ENCODE results near the gene FRG2.
A peak's percentile ranks its signal among the peaks of the same experiment; 100 is the strongest.
"Not testable (repeated sequence)": the region's sequence is repeated elsewhere in the genome, so short reads cannot be mapped to it uniquely, and the experiment has no call there.

Gene FRG2

DNA sequence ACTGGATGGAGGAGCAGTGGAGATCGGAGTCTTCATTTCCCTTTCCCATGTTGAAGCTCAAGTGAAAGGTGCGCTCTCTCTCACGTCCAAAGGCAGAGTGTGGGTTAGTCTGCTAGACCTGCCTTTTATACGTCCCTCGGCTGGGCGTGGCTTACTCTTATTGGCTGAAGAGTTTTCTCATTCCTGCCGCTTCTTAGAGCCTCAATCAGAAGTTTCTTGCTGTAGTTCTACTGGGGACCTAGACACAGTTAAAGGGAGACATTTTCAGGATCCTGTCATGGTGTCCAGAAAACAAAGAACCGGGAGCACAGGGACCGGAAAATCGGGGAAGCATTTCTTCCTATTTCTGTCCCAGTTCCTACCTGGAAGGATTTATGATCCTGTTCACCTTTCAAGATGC is at the start of gene FRG2:
Gene FRG2, minus strand, starts transcription at position 101 of the 400 bp plus-strand sequence. Its CDS starts 52 bp downstream, at position 49.
- not testable (repeated sequence) for DNase-seq

DNA sequence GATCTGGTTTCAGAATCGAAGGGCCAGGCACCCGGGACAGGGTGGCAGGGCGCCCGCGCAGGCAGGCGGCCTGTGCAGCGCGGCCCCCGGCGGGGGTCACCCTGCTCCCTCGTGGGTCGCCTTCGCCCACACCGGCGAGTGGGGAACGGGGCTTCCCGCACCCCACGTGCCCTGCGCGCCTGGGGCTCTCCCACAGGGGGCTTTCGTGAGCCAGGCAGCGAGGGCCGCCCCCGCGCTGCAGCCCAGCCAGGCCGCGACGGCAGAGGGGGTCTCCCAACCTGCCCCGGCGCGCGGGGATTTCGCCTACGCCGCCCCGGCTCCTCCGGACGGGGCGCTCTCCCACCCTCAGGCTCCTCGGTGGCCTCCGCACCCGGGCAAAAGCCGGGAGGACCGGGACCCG is 41.3 kb upstream of the FRG2 start:
- DNase-seq, result not testable (repeated sequence)

DNA sequence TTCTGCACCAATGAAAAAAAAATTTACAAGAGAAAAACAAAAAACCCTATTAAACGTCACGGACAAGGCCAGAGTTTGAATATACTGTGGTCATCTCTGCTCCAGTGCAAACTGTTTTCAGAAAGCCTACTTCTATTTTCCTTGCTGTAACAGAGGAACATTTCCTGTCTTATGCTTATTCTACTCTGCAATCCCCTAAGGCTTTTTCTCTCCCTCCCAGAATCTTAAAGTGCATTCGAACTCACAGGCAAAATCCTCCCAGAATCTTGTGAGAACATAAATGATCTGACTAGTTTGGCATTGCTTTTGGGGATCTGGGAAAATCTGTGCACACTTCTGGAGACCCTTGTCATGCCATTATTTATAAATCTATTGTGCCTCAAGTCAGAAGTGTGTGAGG is 37.7 kb upstream of the FRG2 start:
- not testable (repeated sequence) for DNase-seq

DNA sequence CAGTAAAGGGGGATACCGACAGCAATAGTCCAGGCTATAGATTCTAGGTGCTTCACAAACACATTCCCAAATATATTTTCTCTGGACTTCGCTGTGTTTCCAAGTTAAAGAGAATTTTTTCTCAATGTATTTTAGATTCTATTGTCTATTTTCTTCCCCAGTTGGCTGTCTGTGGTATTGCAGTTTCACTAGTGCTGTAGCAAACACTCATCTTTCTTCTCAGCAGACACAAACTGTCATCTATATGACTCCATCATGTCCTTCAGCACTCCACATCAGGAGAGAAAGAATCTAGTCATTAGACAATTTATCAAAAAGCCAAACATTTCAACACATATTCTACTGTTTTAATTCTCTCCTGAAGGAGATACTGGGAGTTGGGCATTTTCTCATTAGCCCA is 37.3 kb upstream of the FRG2 start, which contains the start of gene DBET:
Gene DBET, plus strand, starts transcription at position 161 of the 400 bp plus-strand sequence.
- DNase-seq, result not testable (repeated sequence)

DNA sequence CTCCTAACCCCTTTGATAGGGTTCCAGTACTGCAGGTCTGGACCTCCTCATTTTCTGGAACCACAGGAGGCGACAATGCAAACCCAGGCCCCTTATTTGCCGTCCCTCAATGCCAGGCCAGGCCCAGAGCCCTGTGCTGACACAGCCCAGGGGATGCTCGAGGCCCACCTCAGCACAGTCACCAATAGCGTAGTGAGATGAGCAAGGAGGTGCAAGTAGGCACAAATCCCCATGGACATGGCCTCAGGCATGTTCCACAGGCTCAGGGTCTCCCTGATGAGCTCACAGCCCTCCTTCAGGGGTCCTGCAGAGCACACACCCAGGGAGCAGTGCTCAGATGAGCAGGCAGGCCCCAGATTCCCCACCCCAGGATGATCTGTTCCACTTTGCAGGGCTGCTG is 31.9 kb upstream of the FRG2 start:
- not testable (repeated sequence) for DNase-seq

DNA sequence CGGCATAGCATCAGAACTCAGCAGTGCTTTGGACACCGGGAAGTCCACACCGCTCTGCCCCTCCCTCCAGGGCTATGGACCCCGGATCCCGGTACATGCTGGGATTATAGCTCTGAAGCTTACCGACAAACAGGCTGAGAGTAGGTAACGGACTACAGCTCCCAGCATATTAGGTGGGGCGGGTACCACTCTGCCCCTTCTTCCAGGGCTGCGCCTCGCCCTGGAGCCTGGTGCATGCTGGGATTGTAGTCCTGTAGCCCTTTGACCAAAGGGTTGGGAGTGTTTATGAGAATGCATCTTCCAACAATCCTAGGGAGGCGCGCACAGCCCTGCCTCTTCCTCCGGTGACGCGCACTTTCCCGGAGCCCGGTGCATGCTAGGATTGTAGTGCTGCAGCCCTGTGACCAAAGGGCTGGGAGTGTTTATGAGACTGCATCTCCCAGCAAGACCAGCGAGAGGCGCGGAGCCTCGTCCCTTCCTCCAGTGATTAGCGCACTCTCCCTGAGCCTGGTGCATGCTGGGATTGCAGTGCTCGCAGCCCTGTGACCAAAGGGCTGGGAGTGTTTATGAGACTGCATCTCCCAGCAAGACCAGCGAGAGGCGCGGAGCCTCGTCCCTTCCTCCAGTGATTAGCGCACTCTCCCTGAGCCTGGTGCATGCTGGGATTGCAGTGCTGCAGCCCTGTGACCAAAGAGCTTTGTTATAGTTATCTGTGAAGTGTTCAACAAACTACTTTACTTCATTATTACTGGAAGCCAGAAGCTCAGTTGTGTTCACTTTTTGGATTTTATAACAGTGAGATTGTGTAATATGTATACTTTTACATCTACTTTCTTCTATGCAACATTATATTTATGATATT is 22.6 kb upstream of the FRG2 start:
- not testable (repeated sequence) for DNase-seq

DNA sequence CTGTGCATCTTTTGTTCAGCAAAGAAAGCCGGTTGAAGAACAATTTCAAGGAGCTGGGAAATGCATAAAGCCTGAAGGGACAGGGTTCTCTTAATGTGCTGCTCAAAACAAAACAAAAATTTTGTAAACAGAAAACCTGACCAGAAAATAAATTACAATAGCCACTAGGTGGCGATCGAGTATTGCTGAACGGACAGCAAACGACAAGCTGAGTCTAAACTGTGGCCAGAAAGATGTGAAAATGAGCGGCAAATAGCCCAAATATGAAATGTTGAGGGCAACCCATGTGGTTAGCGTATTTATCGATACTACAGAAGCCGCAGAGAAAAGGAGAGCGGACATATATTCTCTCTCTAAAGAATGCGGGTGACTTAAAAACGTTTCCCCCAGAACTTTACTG is 20.6 kb upstream of the FRG2 start:
- not testable (repeated sequence) for DNase-seq

DNA sequence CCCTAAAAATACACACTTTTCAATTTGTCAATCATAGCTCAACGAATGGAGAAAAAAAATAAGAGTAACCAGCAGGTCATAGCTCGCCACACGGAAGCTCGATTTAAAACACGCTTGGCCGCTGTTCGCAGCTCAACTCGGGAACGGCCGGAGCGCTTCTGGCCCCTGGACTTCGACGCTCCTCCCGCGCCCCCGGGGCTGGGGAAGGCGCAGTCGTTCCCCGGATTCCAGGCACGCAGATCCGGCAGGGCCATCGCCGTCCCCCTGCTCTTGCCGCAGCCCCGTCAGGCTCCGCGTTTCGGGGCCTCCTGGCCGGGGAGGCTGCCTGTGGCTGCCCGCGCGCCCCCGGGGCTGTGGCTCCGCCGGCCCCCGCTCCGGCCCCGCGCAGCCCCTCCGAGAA is 13.8 kb upstream of the FRG2 start:
- not testable (repeated sequence) for DNase-seq

DNA sequence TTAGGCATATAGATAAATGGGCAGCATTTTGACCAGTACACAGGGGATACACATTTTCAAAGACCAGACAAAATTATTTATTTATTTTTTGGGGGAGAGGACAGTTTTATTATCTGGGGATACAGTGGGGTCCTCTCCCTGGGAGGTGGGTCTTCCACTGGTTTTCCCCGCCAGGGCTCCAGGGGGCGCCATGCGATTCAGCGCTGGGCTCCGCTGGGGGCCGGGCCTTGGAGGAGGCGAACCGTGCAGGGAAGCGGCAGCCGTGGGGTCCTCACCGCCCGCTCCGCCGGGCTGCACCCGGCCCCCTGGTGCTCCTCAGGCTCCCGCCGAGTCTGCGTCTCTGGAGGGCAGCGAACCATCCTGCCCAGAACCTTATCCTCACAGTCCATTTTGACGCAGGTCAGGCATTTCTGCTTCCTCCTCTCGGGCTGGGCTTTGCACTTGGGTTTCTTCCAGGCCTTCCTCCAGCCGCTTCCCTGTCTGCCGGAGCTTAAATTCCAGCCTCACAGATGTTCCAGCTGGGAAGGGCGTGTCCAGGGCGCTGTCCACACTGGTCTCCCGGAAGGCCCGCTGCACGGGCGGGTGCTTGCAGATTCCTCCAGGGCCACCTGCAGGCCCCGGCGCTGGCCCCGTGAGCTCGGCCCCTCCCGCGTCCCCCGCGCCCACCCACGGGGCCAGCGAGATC is 10.8 kb upstream of the FRG2 start:
- not testable (repeated sequence) for DNase-seq

DNA sequence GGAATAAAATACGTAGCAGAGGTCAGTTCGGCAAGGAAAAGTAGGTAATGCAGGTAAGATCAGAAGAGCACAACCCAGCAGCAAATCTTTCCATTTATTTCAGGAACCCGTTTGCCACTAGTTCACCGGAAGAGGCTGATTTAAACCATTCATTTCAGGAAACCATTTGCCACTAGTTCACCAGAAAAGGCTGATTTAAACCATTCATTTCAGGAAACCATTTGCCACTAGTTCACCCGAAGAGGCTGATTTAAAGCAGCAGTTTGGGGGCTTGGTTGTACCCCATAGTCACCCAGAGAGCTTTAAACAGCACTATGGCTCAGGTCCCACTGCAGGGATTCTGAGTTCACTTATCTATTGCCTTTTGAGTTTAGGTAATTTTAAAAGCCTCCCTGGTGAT is 4.2 kb upstream of the FRG2 start:
- DNase-seq, result not testable (repeated sequence)

DNA sequence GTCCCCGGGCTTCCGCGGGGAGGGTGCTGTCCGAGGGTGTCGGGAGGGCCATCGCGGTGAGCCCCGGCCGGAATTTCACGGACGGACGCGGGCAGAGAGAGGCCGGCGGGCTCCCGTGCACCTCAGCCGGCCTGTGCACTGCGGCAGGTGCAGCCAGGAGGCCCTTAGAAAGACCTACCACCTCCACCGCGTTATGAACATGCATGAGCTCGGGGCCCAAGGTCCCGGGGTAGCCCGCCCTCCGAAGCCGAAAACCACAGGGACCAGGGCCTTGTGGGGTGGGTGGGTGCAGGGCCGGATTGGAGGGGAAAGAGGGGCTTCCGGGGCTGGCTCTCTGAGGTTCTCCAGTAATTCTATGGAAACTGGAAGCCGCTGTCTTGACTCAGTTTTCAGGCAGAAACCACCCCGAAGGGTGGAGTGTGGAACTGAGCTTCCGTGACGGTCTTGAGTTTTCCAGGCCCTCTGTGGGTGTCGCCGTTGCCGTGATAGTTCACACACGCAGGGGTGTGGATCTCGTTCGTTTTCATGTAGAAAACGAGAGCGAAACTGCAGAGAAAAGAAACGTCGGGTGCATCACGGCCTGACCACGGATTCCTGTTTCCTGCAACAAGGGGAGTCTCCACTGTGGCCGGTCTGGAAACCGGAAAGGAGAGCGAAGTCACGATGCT is 4.3 kb downstream of the FRG2 start:
- not testable (repeated sequence) for DNase-seq

DNA sequence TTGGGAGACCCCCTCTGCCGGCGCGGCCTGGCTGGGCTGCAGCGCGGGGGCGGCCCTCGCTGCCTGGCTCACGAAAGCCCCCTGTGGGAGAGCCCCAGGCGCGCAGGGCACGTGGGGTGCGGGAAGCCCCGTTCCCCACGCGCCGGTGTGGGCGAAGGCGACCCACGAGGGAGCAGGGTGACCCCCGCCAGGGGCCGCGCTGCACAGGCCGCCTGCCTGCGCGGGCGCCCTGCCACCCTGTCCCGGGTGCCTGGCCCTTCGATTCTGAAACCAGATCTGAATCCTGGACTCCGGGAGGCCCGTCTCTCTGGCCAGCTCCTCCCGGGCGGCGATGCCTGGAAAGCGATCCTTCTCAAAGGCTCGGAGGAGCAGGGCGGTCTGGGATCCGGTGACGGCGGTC is 5.1 kb downstream of the FRG2 start:
- DNase-seq, result not testable (repeated sequence)

DNA sequence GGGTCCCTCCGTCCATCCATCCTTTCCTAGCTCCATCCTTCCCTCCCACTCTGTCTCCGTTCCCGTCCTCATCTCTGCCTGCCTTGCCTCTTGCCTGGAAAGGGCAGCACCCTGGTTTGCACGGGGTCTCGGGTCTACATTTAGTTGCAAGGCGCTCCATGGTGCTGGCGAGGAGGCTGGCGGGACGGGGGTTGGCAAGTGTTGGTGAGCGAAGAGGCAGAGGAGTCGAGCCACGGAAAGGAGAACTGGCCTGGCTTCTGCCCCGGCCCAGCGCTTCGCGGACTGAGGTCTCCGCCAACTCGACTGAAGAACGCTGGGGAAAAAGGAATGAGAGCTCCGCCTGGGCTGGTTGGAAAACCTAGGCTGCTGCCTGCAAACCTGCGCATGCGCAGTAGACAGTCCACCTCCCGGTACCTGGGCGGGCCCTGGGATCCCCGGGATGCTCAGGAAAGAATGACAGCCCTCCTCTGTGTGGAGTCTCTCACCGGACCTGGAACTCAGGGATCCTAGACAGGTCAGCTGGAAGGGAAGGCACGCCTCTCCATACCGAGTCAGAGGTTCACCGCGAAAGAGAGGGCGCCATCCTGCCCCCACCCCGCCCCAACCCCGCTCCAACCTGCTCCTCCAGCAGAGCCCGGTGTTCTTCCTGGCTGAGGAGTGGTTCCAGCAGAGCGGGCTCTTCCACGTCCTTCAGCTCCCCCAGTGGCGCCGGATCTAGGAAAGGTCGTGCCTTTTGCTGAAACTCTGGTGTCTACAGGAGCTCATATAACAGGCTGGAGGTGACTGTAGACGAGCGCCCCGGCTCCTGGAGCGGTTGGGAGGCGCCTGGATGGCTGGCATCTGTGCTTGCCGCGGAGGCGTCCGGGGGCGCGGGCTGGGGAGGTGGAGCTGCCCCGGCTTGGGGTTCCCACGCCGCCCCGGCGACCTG is 6.0 kb downstream of the FRG2 start:
- DNase-seq, result no peak

DNA sequence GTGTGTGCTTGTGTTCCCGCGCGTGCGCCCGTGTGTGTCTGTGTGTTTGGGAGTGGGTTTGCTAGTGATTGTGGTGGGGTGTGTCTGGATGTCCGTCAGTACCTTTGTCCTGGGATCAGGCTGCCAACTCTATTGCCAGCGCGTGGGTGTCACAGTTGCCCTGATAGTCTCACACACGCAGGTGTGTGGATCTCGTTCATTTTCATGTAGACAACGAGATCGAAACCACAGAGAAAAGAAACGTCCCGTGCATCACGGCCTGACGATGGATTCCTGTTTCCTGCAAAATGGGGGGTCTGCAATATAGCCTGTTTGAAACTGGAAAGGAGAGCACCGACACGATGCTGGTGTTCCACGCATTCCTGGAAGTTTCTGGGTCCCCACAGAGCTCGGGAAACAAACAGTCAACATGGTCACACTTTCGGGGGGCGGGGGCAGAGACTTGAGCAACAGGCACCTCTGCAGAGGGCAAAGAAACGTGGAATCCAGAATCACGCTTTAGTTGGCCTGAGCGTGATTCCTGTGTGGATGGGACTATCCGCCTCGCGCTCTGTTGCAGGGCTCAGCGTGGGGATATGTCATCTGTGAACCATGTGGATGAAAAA is 7.1 kb downstream of the FRG2 start:
- not testable (repeated sequence) for DNase-seq

DNA sequence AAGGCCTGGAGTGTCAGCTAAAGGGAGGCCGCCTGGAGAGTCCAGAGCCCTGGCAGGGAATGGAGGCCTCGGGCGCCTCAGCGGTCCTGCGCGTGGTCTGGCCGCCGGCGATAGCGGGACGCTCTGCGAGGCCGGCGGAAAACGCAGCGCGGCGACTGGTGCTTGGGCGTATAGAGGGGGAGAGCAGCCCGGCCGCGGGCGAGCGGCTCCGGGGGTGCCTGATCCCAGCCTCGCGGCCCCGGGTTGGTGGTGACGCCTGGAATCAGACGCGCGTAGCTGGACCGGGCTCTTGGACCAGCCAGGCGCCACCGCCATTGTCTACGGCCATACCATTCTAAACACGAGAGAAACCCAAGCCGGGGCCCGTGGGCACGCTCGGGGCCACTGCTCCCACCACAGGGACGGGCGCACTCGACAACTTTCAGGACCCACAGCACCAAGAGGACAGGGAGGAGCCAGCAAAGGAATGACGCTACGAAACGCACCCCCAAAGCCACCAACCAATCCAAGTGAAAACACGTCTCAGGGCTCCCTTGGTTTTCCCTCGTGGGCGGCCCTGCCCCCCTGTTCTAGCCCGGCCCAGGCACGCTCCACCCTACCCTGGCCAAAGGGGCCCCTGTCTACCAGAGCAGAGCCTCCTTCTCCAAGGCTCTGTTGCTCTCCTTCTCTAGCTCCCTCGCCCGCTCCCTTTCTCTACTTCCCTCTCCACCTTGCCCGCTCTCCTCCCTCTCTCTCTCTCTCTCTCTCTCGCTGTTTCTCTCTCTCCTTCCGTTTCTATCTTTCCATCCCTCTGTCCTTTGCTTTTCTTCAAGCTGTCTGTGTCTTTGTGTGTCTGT is 7.8 kb downstream of the FRG2 start:
- peak; percentile 16 for DNase-seq

DNA sequence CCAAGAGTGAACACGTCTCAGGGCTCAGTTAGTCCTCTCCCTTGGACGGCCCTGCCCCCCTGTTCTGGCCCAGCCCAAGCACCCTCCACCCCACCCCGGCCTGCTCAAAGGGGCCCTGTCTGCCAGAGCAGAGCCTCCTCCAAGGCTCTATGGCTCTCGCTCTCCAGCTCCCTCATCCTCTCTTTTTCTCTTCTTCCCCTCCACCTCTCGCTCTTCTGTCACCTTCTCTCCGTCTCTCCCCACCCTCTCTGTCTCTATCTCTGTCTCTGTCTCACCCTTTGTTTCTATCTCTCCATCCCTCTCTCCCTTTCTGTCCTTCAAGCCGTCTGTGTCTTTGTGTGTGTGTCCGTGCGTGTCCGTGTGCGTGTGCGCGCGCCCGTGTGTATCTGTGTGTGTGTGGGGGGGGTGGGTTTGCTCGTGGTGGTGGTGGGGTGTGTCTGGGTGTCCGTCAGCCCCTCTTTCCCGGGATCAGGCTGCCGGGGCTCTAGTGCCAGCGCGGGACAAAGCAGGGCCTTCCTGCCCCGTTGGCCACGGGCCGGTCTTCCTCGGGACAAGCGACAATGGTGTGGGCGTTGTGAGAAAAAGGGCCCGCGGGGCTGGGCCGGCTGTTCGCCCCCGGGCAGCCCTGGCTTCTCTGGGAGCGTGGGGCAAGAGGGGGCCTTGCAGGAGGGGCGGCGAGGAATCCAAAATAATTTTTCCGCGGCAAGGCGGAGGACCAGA is 8.7 kb downstream of the FRG2 start:
- DNase-seq, result peak; percentile 22

DNA sequence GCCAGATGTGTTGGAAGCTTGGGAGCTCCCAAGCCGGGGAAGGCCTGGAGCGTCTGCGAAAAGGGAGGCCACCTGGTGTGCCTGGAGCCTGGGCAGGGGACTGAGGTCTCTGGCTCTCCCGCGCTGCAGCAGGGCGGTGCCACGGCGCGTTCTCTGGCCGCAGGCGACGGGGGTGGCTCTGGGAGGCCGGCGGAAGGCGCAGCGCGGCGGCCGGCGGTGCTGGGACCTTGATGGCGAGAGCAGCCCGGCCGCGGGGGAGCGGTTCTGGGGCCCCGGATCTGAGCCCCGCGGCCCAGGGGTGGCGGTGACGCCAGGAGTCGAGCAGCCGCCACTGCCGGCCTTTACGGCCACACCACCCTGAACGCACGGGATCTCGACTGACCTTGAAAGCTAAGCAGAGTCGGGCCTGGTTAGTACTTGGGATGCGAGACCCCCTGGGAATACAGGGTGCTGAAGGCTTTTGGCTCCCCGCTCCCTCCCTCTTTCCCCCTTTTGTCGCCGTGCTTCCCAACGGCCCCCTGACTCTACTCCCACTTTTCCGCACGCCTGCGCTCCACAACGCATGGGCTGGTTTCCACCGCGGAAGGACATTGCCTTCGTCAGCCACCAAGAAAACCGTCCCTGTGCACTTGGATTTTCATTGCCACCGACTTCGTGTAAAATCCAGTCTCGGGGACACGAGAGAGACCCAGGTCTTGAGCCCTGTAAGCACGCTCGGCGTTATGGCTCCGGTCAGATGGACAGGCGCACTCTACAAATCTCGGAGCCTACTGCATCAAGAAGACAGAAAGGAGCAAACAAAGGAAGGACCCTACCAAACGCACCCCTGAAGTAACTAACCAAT is 9.5 kb downstream of the FRG2 start:
- DNase-seq, result no peak

DNA sequence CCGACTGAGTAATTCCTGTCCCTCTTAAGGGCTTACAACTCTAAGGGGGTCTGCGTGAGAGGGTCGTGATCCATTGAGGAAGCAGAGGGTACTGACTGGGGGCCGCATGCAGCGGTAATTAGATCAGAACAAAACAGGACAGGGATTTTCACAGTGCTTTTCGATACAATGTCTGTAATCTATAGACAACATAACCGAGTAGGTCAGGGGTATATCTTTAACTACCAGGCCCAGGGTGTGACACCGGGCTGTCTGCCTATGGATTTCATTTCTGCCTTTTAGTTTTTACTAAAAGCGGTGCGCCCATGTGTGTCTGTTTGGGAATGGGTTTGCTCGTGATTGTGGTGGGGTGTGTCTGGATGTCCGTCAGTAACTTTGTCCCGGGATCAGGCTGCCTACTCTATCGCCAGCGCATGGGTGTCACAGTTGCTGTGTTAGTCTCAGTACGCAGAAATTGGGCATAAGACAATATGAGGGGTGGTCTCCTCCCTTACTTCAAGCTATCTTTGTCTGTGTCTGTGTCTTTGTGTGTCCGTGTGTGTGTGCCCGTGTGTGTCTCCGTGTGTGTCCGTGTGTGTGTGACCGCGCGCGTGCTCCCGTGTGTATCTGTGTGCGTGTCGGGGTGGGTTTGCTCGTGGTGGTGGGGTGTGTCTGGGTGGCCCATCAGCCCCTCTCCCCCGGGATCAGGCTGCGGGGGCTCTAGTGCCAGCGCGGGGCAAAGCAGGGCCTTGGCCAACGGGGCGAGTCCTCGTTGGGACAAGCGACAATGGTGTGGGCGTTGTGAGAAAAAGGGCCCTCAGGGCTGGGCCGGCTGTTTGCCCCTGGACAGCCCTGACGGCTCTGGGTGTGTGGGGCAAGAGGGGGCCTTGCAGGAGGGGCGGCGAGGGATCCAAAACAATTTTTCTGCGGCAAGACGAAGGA is 10.4 kb downstream of the FRG2 start:
- DNase-seq, result no peak
